Measurements from ENCODE around the gene TPBGL.

The TPBGL gene

DNA sequence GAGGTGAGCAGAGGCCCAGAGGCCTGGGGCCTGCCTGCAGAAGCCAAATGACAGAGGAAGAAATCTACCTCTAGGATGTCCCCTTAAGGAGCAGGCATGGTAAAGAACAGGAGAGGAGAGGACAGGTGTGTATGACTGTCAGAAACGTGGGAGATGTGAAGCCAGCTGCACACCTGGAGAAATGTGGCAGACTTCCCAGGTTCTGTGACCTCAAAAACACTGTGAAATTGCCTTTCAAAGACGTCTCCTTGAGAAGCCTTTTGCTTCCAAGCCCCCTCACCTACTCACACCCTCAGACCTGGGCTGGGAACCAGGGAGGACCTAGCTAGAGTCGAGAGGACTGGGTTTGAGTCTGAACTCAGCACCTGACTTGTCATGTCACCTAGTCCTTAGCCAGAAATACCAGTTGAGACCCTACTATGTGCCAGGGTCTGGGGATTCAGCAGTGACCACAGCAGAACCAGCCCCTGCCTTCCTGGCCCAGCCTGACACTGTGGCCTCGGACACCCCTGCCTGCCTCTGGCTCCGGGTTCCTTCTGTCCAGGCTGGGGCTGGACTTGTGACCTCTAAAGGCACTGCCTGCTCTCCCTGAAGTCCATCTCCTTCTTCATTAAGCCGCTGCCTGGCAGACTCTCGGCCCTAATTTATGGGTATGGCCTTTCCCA lies 5.6 kb downstream of the TPBGL start:
- DNase-seq (ENCODE audit: low read depth in 2 of 2) = no peak

- no peak for DNase-seq (ENCODE audit: low read depth in 2 of 2)
These were observed 6.2 kb downstream of the TPBGL start for GRCh38 chr11:75246671-75247350.

DNA sequence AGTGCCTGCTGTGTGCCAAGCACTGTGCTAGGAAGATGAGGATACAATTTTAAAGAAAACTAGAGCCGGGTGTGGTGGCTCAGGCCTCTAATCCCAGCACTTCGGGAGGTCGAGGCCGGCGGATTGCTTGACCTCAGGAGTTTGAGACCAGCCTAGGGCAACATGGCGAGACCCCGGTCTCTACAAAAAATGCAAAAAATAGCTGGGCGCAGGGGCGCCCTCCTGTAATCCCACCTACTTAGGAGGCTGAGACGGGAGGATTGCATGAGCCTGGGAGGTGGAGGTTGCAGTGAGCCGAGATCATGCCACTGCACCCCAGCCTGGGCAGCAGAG lies 8.3 kb downstream of the TPBGL start:
- DNase-seq (ENCODE audit: low read depth in 2 of 2) = no peak

- DNase-seq (ENCODE audit: low read depth in 2 of 2) = no peak
These were observed 9.1 kb downstream of the TPBGL start for GRCh38 chr11:75249704-75250103.

DNA sequence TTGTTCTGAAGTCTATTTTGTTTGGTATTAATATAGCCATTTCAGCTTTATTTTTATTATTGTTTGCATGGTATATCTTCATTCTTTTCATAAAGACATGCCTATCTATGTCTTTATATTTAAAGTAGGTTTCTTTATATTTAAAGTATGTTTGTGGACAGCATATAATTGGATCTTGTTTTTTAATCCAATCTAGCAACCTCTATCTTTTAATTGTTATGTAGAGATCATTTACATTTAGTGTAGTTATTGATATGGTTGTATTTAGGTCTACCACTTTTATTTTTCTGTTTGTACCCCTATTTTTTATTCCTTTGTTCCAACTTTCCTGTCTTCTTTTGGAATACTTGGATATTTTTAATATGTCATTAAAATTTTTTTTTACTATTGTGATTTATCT lies 13.8 kb downstream of the TPBGL start:
- no peak for DNase-seq (ENCODE audit: low read depth in 2 of 2)

GRCh38 chr11:75260396-75261170 lies 20.0 kb downstream of the TPBGL start:
- DNase-seq (ENCODE audit: low read depth in 2 of 2) = no peak

DNA sequence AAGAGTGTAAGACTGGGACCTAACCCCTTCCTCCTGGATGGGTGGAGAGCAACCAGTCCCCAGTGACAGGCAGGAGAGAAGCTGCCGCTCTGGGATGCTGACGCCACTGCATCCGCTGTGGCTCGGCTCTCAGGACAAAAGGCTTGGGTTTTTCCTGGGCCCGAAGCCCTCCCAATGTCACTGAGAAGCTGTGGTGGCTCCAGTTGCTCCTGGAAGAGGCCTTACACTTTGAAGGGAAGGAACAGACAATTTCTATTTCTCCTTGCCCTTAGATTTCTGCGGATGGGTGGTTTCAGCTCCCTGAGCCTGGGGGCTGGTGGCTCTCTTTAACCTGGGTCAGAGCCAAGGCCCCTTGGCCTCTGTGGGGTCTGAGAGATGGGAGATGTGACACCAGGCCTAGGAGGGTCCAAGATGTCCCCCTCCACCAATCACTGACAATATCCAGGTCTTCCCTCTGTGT lies 21.4 kb downstream of the TPBGL start:
- no peak for DNase-seq (ENCODE audit: low read depth in 2 of 2)

GRCh38 chr11:75262436-75262835 lies 21.9 kb downstream of the TPBGL start:
- no peak for DNase-seq (ENCODE audit: low read depth in 2 of 2)

GRCh38 chr11:75262961-75263852 lies 22.6 kb downstream of the TPBGL start:
- no peak for DNase-seq (ENCODE audit: low read depth in 2 of 2)

GRCh38 chr11:75263944-75264349 lies 23.4 kb downstream of the TPBGL start:
- DNase-seq (ENCODE audit: low read depth in 2 of 2) = no peak

GRCh38 chr11:75264356-75264755 lies 23.8 kb downstream of the TPBGL start:
- DNase-seq (ENCODE audit: low read depth in 2 of 2) = no peak

- DNase-seq (ENCODE audit: low read depth in 2 of 2) = no peak
These were observed 24.4 kb downstream of the TPBGL start for GRCh38 chr11:75264971-75265370.

GRCh38 chr11:75265851-75266531 lies 25.4 kb downstream of the TPBGL start:
- DNase-seq (ENCODE audit: low read depth in 2 of 2) = no peak

- DNase-seq (ENCODE audit: low read depth in 2 of 2) = no peak
These were observed 26.8 kb downstream of the TPBGL start for GRCh38 chr11:75267171-75267970.

- no peak for DNase-seq (ENCODE audit: low read depth in 2 of 2)
These were observed 28.2 kb downstream of the TPBGL start for GRCh38 chr11:75268626-75269366.

GRCh38 chr11:75269367-75269660 lies 28.7 kb downstream of the TPBGL start:
- no peak for DNase-seq (ENCODE audit: low read depth in 2 of 2)

DNA sequence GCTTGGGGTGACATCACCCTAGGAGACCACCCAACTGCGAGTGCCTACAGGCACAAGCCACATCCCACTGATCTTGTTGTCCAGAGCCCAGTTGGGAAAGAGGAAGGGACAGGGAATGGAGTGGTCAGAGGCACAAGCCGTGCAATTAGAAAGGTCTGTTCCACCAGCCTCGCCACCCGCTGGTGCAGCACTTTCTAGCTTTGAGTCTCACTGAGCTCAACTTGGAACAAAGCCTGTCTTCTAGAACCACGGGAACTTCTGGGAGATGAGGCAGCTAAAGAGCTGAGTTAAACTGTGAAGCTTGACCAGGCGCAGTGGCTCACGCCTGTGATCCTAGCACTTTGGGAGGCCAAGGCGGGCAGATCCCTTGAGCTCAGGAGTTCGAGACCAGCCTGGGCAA lies 29.3 kb downstream of the TPBGL start:
- no peak for DNase-seq (ENCODE audit: low read depth in 2 of 2)

DNA sequence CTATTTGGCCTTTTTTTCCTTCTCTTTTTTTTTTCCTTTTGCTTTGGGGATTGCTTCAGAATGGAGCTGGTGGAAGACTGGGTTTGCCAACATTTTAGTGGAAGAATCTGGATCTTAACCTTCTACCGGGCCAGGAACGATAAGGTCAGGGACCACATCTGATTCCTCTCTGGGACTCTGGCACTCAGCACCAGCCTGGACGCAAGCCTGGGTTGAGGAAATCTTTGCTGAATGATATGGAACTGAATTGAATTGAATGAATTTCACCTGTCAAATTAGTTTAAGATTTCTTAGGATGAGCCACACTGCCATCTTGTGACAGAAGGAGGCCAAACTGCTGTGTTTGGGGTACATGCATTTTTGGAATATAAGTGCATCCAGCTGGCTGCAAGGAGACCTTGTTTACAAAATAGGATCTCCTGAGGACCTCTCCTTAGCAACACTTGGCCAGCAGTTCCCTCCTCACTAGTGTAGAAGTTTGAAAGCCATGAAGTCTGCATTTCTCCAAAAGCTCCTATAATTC lies 30.4 kb downstream of the TPBGL start:
- DNase-seq (ENCODE audit: low read depth in 2 of 2) = no peak

DNA sequence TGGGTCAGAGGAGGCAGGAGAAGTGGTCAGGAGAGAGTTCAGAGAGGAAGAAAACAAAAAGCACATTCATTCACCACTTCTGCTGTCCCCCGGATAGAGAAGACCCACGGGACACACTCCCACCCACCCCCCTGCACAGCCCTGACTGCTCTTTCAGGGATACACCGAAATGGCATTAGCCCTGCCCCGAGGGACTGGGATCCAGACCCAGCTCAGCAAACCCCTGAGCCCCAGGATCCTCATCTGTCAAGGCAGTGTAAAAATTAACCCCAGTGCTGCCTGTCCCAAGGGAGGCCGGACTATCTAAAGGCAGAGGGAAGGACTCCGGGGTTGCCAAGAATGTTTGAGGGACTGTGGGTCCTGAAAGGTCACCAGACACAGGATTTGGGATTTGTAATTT lies 31.2 kb downstream of the TPBGL start:
- DNase-seq (ENCODE audit: low read depth in 2 of 2) = no peak

GRCh38 chr11:75272391-75272790 lies 31.8 kb downstream of the TPBGL start:
- DNase-seq (ENCODE audit: low read depth in 2 of 2) = no peak

Data from fibroblast of skin of left quadriceps (primary cell).